Naive thymus-derived CD4-positive, alpha-beta T cell (primary cell): ENCODE measurements around the gene FCHSD2. TPM values are rescaled to one million over a fixed set of nuclear protein-coding genes. Genes with fewer than 3 reads are reported as not detected.
"Not testable (repeated sequence)": the region's sequence is repeated elsewhere in the genome, so short reads cannot be mapped to it uniquely, and the experiment has no call there.

Source experiments
- ATAC-seq: fragments of 150-1000 bp; cut with Tn5 transposase; 2 replicates; pipeline ENCODE4 v1.10.0; 2021; ENCODE audit warnings: mild to moderate bottlenecking, moderate library complexity
- CTCF ChIA-PET: fragments of 350-600 bp; sonication (Branson Sonifier 250); formaldehyde crosslinking; loops from one replicate; lab custom pipeline; 2021; ENCODE audit warnings: antibody characterized with exemption; lab: Charles Lee
- POLR2A ChIA-PET: fragments of 350-600 bp; sonication (Branson Sonifier 250); formaldehyde crosslinking; loops from one replicate; lab custom pipeline; 2021; ENCODE audit warnings: antibody characterized with exemption, inconsistent platforms; lab: Charles Lee
- DNase-seq, 9 donors: peaks; one replicate each; pipeline versions ENCODE4 v3.0.0 to v3.0.0-alpha.2; 2020 to 2022; ENCODE audit warnings: mixed read lengths in 1 of 9
- H3K27ac ChIP-seq: one replicate; pipeline ENCODE4 v1.7.0; 2013; ENCODE audit warnings: mild to moderate bottlenecking, low read depth, low read length, moderate library complexity
- H3K27me3 ChIP-seq, 2 donors: one replicate each; pipeline ENCODE4 v1.7.0; 2013; ENCODE audit warnings: low read length in 2 of 2, mild to moderate bottlenecking in 2 of 2, moderate library complexity in 2 of 2; ENCODE audit not compliant: control insufficient read depth in 2 of 2, insufficient read depth in 2 of 2
- H3K36me3 ChIP-seq, 3 experiments: 1 replicate in 2 of 3; 2 replicates in 1 of 3; pipeline ENCODE4 v1.7.0; 2013; ENCODE audit warnings: low read length in 3 of 3, mild to moderate bottlenecking in 3 of 3, moderate library complexity in 1 of 3; ENCODE audit not compliant: insufficient read depth in 3 of 3, control insufficient read depth in 2 of 3
- H3K4me1 ChIP-seq, 2 donors: one replicate each; pipeline ENCODE4 v1.7.0; 2013; ENCODE audit warnings: low read length in 2 of 2, mild to moderate bottlenecking in 2 of 2, moderate library complexity in 1 of 2; ENCODE audit not compliant: control insufficient read depth in 2 of 2, insufficient read depth in 2 of 2
- H3K4me3 ChIP-seq: 2 replicates; pipeline ENCODE4 v1.7.0; 2013; ENCODE audit warnings: mild to moderate bottlenecking, low read length
- H3K9me3 ChIP-seq, 3 experiments: 1 replicate in 2 of 3; 2 replicates in 1 of 3; pipeline ENCODE4 v1.7.0; 2013; ENCODE audit warnings: low read length in 3 of 3; ENCODE audit not compliant: control insufficient read depth in 2 of 3
- H3K27ac Mint-ChIP-seq, 9 donors: one replicate each; pipeline ENCODE4 v1.8.0; 2020 to 2022; ENCODE audit warnings: mixed read lengths in 9 of 9, mild to moderate bottlenecking in 8 of 9, moderate library complexity in 5 of 9, inconsistent platforms in 2 of 9
- H3K27me3 Mint-ChIP-seq, 5 donors: one replicate each; pipeline ENCODE4 v1.8.0; 2021 to 2022; ENCODE audit warnings: mixed read lengths in 5 of 5, mild to moderate bottlenecking in 1 of 5
- H3K36me3 Mint-ChIP-seq, 5 donors: one replicate each; pipeline ENCODE4 v1.8.0; 2020 to 2022; ENCODE audit warnings: mixed read lengths in 5 of 5, mild to moderate bottlenecking in 3 of 5, inconsistent platforms in 1 of 5
- H3K4me1 Mint-ChIP-seq, 7 donors: one replicate each; pipeline ENCODE4 v1.8.0; 2020 to 2022; ENCODE audit warnings: mixed read lengths in 7 of 7, mild to moderate bottlenecking in 3 of 7, inconsistent platforms in 1 of 7
- H3K4me3 Mint-ChIP-seq, 10 donors: one replicate each; pipeline ENCODE4 v1.8.0; 2020 to 2022; ENCODE audit warnings: mild to moderate bottlenecking in 10 of 10, mixed read lengths in 10 of 10, moderate library complexity in 6 of 10, inconsistent platforms in 2 of 10
- H3K9me3 Mint-ChIP-seq, 11 donors: one replicate each; pipeline ENCODE4 v1.8.0; 2020 to 2022; ENCODE audit warnings: mixed read lengths in 11 of 11, mild to moderate bottlenecking in 4 of 11, inconsistent platforms in 1 of 11, moderate library complexity in 1 of 11
- intact Hi-C, 2 donors: fragments of 100-400 bp; cut with micrococcal nuclease; formaldehyde crosslinking; loops; one replicate each; pipeline ENCODE4 v1.15.1; 2023
- polyA plus RNA-seq, 2 donors: library from polyadenylated mRNA; unstranded; fragments of 300-500 nt; fragmentation: Illumina TruSeq; gene quantifications; one replicate each; pipeline ENCODE4 v1.2.3, GENCODE V29; 2021
- total RNA-seq, 6 experiments: library from RNA in 5 of 6; stranded (reverse) in 5 of 6; gene quantifications; 1 replicate in 5 of 6; 2 replicates in 1 of 6; pipeline ENCODE4 v1.2.3 and lab custom pipeline; 2021 to 2026

The FCHSD2 gene
- total and polyA plus RNA-seq, 7 experiments from 2014 or later: 18.3 to 69.9 (median 48.6) TPM

DNA sequence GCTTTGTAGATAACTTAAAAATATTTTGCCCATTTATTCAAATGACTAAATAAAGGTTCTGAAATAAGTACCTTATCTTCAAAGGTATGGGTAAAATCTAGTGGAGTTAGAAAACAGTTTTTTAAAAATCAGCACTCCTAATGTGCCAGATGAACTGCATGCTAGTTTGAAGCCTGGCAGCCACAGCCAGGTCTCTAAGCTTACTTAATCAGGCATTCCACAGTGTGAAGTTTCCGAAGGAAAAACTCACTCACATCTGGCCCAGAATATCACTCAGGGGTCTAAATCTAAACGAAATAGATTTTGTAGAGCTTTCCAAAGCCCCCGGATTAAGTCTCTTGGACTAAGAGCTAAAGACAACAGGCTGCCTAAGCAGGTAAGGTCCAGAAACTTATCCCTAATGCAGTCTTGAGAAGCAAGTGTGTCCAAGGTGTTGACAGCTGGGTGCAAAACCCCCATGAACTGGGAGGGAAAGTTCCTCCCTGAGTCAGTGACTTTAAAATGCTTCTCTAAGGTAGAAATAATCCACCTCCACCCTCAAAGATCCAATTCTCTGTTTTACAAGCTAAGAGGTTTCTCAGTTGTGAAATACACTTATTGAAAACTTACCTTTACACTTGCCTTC, 157.6 kb downstream of the FCHSD2 start:
- Histone ChIP-seq H3K4me1 (no peaks in the 10 kb centered on the region), H3K4me3 (no peak overlapping the region), H3K27ac (no peak overlapping the region), H3K9me3 (no peaks in the 10 kb centered on the region), H3K27me3 (no peaks in the 10 kb centered on the region), H3K36me3 (peaks cover 9 to 16% (median 14%) of the 10 kb centered on the region in 3 experiments)
- peaks cover 0 to 9% (median 4%) of the 10 kb centered on the region in 7 donors for H3K4me1 Mint-ChIP-seq
- ATAC-seq (no peak), DNase-seq (no peak)
- intact Hi-C loops: no loop called here
- H3K27ac Mint-ChIP-seq: no peak overlapping the region
- ChIA-PET CTCF (no interaction called here), POLR2A (interaction anchor here (1.4 kb wide), 1 partner anchor 10 kb away, joined by 3 read pairs; no protein-coding TSS in a partner anchor)
- no peaks in the 10 kb centered on the region for H3K27me3 Mint-ChIP-seq
- no peaks in the 10 kb centered on the region for H3K9me3 Mint-ChIP-seq
- H3K4me3 Mint-ChIP-seq: no peak overlapping the region
- peaks cover 10 to 64% (median 45%) of the 10 kb centered on the region in 5 donors for H3K36me3 Mint-ChIP-seq

DNA sequence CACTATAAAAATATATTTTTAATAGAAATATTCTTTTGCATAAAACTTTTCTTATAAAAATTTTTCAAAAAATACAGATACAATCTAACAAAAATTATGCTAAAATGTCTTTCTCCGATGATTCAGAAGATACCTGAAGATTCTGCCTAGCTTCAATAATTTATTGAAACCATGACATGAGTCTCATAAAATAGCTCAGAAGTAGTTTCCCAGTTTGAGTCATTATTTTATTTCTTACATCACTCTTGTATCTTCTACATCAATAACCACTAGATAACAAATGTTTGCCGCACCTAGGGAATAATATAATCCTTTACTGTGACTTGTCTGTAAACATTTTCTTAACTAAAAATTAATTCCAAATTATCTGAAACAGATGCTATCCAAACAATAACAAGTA, 158.6 kb downstream of the FCHSD2 start:
- intact Hi-C loops: no loop called here
- Histone ChIP-seq H3K9me3 (no peaks in the 10 kb centered on the region), H3K27me3 (no peaks in the 10 kb centered on the region), H3K27ac (no peak overlapping the region), H3K4me3 (no peak overlapping the region), H3K36me3 (peaks cover 9 to 16% (median 14%) of the 10 kb centered on the region in 3 experiments), H3K4me1 (no peaks in the 10 kb centered on the region)
- Mint-ChIP-seq H3K4me3 (no peak overlapping the region), H3K4me1 (peaks cover 0 to 9% (median 4%) of the 10 kb centered on the region in 7 donors), H3K27ac (no peak overlapping the region), H3K27me3 (no peaks in the 10 kb centered on the region), H3K9me3 (peaks cover 0 to under 1% (median 0%) of the 10 kb centered on the region in 11 donors), H3K36me3 (peaks cover 17 to 66% (median 52%) of the 10 kb centered on the region in 5 donors)
- ChIA-PET CTCF (no interaction called here), POLR2A (interaction anchor here (1.4 kb wide), 1 partner anchor 9 kb away, joined by 3 read pairs; no protein-coding TSS in a partner anchor)
- no peak for DNase-seq
- no peak for ATAC-seq

DNA sequence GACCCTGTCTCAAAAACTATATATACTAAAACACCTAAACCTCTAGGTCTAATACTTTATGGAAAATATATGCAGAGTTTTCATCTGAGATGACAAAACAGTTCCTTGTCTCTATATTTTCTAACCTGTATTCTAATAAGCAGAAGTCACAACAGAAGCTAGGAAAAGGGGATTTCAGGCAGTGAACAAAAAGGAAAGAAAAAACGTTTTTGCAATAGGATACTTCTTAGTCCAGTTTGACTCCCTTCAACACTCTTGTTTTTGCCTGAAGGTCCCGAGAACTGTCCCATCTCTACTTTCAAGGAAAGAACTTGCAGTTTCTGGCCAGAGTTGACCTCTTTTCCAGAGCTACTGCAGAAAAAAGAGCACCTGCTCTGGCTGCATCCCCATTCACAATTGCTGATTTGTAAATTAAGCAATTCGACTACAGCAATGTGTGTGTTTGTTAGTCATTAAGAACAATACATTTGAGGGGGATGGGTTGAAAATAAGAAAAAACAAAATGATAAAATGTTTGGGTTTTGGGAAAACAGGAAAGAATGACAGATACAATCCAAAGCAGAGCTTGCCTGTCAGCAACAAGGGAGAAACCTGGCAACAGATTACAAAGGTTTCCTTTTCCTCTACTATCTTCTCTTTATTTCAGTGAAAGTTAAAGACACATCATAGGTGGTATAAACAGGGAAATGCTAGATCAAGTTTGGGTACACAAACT, 160.0 kb downstream of the FCHSD2 start:
- Mint-ChIP-seq H3K4me3 (no peak overlapping the region), H3K9me3 (peaks cover 0 to 5% (median 0%) of the 10 kb centered on the region in 11 donors), H3K4me1 (peaks cover 0 to 9% (median 0%) of the 10 kb centered on the region in 7 donors), H3K36me3 (peaks cover 16 to 62% (median 54%) of the 10 kb centered on the region in 5 donors), H3K27ac (no peak overlapping the region), H3K27me3 (no peaks in the 10 kb centered on the region)
- ATAC-seq: no peak
- Histone ChIP-seq H3K4me1 (no peaks in the 10 kb centered on the region), H3K36me3 (peaks cover 9 to 11% (median 9%) of the 10 kb centered on the region in 3 experiments), H3K9me3 (no peaks in the 10 kb centered on the region), H3K27me3 (no peaks in the 10 kb centered on the region), H3K27ac (no peak overlapping the region), H3K4me3 (no peak overlapping the region)
- no peak for DNase-seq
- intact Hi-C loops: no loop called here
- CTCF ChIA-PET: no interaction called here
- POLR2A ChIA-PET: interaction anchor here (0.8 to 1.1 kb wide), 2 partner anchors 115 to 155 kb away, joined by 3 read pairs; no protein-coding TSS in a partner anchor

DNA sequence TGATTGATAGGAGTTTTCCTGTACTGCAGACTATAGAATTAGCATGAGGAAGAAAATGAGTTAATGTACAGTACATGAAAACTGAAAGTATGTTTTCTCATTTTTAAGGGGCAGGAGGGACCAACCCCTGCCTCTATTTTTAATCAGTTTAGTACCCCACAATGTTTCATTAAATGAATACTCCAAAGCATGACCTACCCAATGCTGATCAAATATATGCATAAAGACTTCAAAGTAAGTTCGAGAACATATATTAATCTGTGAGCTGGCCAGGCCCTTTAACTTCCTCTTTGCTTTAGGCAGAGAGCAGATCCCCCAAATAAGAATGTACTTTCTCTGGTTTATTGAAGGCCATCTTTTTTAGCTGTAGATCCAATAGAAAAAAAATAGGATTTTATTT, 161.0 kb downstream of the FCHSD2 start:
- Mint-ChIP-seq H3K27me3 (no peaks in the 10 kb centered on the region), H3K4me1 (peaks cover 0 to 10% (median 0%) of the 10 kb centered on the region in 7 donors), H3K4me3 (no peak overlapping the region), H3K27ac (no peak overlapping the region), H3K36me3 (peaks cover 13 to 61% (median 51%) of the 10 kb centered on the region in 5 donors), H3K9me3 (peaks cover 0 to 8% (median 0%) of the 10 kb centered on the region in 11 donors)
- ChIA-PET POLR2A (no interaction called here), CTCF (interaction anchor here (0.6 to 2.4 kb wide), 2 partner anchors 196 to 570 kb away, joined by 3 to 9 read pairs; no protein-coding TSS in a partner anchor)
- ATAC-seq: no peak
- no peaks in the 10 kb centered on the region for H3K27me3 ChIP-seq
- H3K36me3 ChIP-seq: peaks cover 8 to 11% (median 9%) of the 10 kb centered on the region in 3 experiments
- DNase-seq: no peak
- H3K4me3 ChIP-seq: no peak overlapping the region
- intact Hi-C loops: no loop called here
- no peaks in the 10 kb centered on the region for H3K9me3 ChIP-seq
- H3K4me1 ChIP-seq: no peaks in the 10 kb centered on the region
- H3K27ac ChIP-seq: no peak overlapping the region

DNA sequence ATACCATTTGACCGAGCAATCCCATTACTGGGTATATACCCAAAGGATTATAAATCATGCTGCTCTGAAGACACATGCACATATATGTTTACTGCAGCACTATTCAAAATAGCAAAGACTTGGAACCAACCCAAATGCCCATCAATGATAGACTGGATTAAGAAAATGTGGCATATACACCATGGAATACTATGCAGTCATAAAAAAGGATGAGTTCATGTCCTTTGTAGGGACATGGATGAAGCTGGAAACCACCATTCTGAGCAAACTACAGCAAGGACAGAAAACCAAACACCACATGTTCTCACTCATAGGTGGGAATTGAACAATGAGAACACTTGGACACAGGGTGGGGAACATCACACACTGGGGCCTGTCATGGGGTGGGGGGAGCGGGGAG, 164.3 kb downstream of the FCHSD2 start:
- ATAC-seq, H3K9me3 Mint-ChIP-seq, H3K27me3 ChIP-seq, H3K36me3 ChIP-seq, H3K4me3 Mint-ChIP-seq, H3K27me3 Mint-ChIP-seq, POLR2A ChIA-PET, H3K27ac Mint-ChIP-seq, H3K9me3 ChIP-seq, intact Hi-C loops, H3K27ac ChIP-seq, H3K4me3 ChIP-seq, H3K4me1 ChIP-seq, DNase-seq: not testable (repeated sequence)
- CTCF ChIA-PET: interaction anchor here (1.1 kb wide), 1 partner anchor 109 kb away, joined by 3 read pairs; no protein-coding TSS in a partner anchor
- peaks cover 13 to 79% (median 65%) of the 10 kb centered on the region in 5 donors for H3K36me3 Mint-ChIP-seq
- H3K4me1 Mint-ChIP-seq: peaks cover 0 to 20% (median 0%) of the 10 kb centered on the region in 7 donors

DNA sequence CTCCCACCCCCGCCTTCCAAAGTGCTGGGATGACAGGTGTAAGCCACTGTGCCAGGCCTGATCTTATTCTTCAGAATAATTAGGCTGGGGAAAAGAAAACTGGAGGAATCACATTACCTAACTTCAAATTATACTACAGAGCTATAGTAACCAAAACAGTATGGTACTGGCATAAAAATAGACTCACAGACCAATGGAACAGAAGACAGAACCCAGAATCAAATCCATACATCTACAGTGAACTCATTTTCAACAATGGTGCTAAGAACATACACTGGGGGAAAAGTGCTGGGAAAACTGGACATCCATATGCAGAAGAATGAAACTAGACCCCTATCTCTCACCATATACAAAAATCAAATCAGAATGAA, 165.6 kb downstream of the FCHSD2 start:
- ATAC-seq, H3K4me3 ChIP-seq, intact Hi-C loops, H3K9me3 Mint-ChIP-seq, H3K27me3 ChIP-seq, DNase-seq, H3K27ac Mint-ChIP-seq, H3K9me3 ChIP-seq, POLR2A ChIA-PET, H3K27ac ChIP-seq, H3K4me3 Mint-ChIP-seq, H3K27me3 Mint-ChIP-seq, CTCF ChIA-PET, H3K4me1 ChIP-seq: not testable (repeated sequence)
- peaks cover 0 to 10% (median 4%) of the 10 kb centered on the region in 3 experiments for H3K36me3 ChIP-seq
- H3K4me1 Mint-ChIP-seq: peaks cover 0 to 22% (median 8%) of the 10 kb centered on the region in 7 donors
- peaks cover 13 to 76% (median 66%) of the 10 kb centered on the region in 5 donors for H3K36me3 Mint-ChIP-seq
